ENCODE data around the gene ARHGAP28. TPM values are rescaled to one million over a fixed set of nuclear protein-coding genes. Genes with fewer than 3 reads are reported as not detected.

The ARHGAP28 gene
- total and polyA plus RNA-seq, 2 of the 13 experiments (the other 11 are each of a cell fraction or from before 2014, with no cell fraction given), result not detected

- no peaks in the 10 kb centered on the region for H3K79me2 ChIP-seq (ENCODE audit: insufficient read depth, low read length)
- no peaks in the 10 kb centered on the region for H3K27me3 ChIP-seq (ENCODE audit: control insufficient read depth in 1 of 2, insufficient read depth in 2 of 2, low read length in 2 of 2)
- DNase-seq (ENCODE audit: low spot score), result no peak
- no peak overlapping the region for H3K4me3 ChIP-seq (replicated peaks in 1 of 3; ENCODE audit: insufficient read depth in 1 of 3, low read depth in 2 of 3, low read length in 3 of 3)
- intact Hi-C loops (cut with micrococcal nuclease; ENCODE audit: unreplicated experiment), result no loop called here
- 57% methylated on average over 11 of the region's 11 CpGs for WGBS (ENCODE audit: low lambda C conversion rate)
- H3K9me3 ChIP-seq (ENCODE audit: low read length), result no peaks in the 10 kb centered on the region
- no peak overlapping the region for H3K9ac ChIP-seq (ENCODE audit: insufficient read depth, low read depth, low read length)
- no peak overlapping the region for H3K4me2 ChIP-seq (ENCODE audit: low read depth, low read length)
- ChIA-PET CTCF (ENCODE audit: low intra/inter-chr PET ratio, low total read pairs) (no interaction called here), POLR2A (no interaction called here)
- H3K36me3 ChIP-seq (replicated peaks in 1 of 2; ENCODE audit: control insufficient read depth in 1 of 2, insufficient read depth in 2 of 2, low read length in 2 of 2), result no peaks in the 10 kb centered on the region
- H3K27ac ChIP-seq (ENCODE audit: extremely low read length, insufficient read depth, low read length), result no peak overlapping the region
- in situ Hi-C loops (cut with HindIII; ENCODE audit: extremely low pct_ligation_motif_present, low pct_unique_long_range_greater_than_20kb), result loop anchor here (10.0 kb wide), 2 partner anchors 66 to 246 kb away; no protein-coding TSS in a partner anchor
- no peaks in the 10 kb centered on the region for H4K20me1 ChIP-seq (ENCODE audit: insufficient read depth, low read length)
- no TSS peak for BruUV-seq (replicated peaks)
- FAIRE-seq, result no peak
- TF ChIP-seq ZNF597 (CRISPR knock-in tag; IDR thresholded peaks at IDR 0.05), result no peak
- H2AFZ ChIP-seq (ENCODE audit: low read length), result no peak overlapping the region
- peaks cover 35% of the 10 kb centered on the region for H3K4me1 ChIP-seq (ENCODE audit: insufficient read depth, low read length)
- no peak for ATAC-seq
These were observed 198.8 kb downstream of the ARHGAP28 start for GRCh38 chr18:6928359-6928758.

- peak; percentile 94 for ATAC-seq
- Histone ChIP-seq H3K79me2 (ENCODE audit: insufficient read depth, low read length) (no peaks in the 10 kb centered on the region), H3K4me2 (ENCODE audit: low read depth, low read length) (peak overlapping the region; percentile 45; the same call in 1 of the 2 replicates), H3K9ac (ENCODE audit: insufficient read depth, low read depth, low read length) (no peak overlapping the region), H3K27ac (ENCODE audit: extremely low read length, insufficient read depth, low read length) (no peak overlapping the region), H4K20me1 (ENCODE audit: insufficient read depth, low read length) (no peaks in the 10 kb centered on the region), H2AFZ (ENCODE audit: low read length) (no peak overlapping the region), H3K4me1 (ENCODE audit: insufficient read depth, low read length) (peaks cover 28% of the 10 kb centered on the region), H3K4me3 (replicated peaks in 1 of 3; ENCODE audit: insufficient read depth in 1 of 3, low read depth in 2 of 3, low read length in 3 of 3) (peak overlapping the region in 2 of 3 experiments; percentile 18 to 26; a peak in 2 of 6 replicates), H3K36me3 (replicated peaks in 1 of 2; ENCODE audit: control insufficient read depth in 1 of 2, insufficient read depth in 2 of 2, low read length in 2 of 2) (no peaks in the 10 kb centered on the region), H3K27me3 (ENCODE audit: control insufficient read depth in 1 of 2, insufficient read depth in 2 of 2, low read length in 2 of 2) (no peaks in the 10 kb centered on the region), H3K9me3 (ENCODE audit: low read length) (no peaks in the 10 kb centered on the region)
- FAIRE-seq, result no peak
- 61% methylated on average over 39 of the region's 45 CpGs for WGBS (ENCODE audit: low lambda C conversion rate)
- POLR2A ChIA-PET, result no interaction called here
- DNase-seq (ENCODE audit: low spot score), result no peak
- intact Hi-C loops (cut with micrococcal nuclease; ENCODE audit: unreplicated experiment), result no loop called here
- CTCF ChIA-PET (ENCODE audit: low intra/inter-chr PET ratio, low total read pairs), result no interaction called here
- in situ Hi-C loops (cut with HindIII; ENCODE audit: extremely low pct_ligation_motif_present, low pct_unique_long_range_greater_than_20kb), result loop anchor here (10.0 kb wide), 2 partner anchors 65 to 245 kb away; no protein-coding TSS in a partner anchor
- no TSS peak for BruUV-seq (replicated peaks)
- no peak for TF ChIP-seq BRCA1 (CRISPR knock-in tag; IDR thresholded peaks at IDR 0.05)
- TF ChIP-seq CBX5 (CRISPR knock-in tag; IDR thresholded peaks at IDR 0.05; ENCODE audit: borderline replicate concordance), result no peak
- TF ChIP-seq POLR2AphosphoS5 (IDR thresholded peaks at IDR 0.05; ENCODE audit: low read depth, low read length), result peak; percentile 53; the same call in 1 of the 2 replicates
- peak; percentile 50; the same call in 1 of the 2 replicates for TF ChIP-seq MYC (CRISPR knock-in tag; IDR thresholded peaks at IDR 0.05; ENCODE audit: borderline replicate concordance)
- TF ChIP-seq ZNF687 (CRISPR knock-in tag; IDR thresholded peaks at IDR 0.05), result peak; percentile 64
- peak; percentile 29; the same call in 1 of the 2 replicates for TF ChIP-seq DRAP1 (CRISPR knock-in tag; IDR thresholded peaks at IDR 0.05)
- no peak for TF ChIP-seq CREM (IDR thresholded peaks at IDR 0.05)
- TF ChIP-seq CREM (CRISPR knock-in tag; IDR thresholded peaks at IDR 0.05), result no peak
- TF ChIP-seq ZMYM4 (CRISPR knock-in tag; IDR thresholded peaks at IDR 0.05), result peak; percentile 42; the same call in 1 of the 2 replicates
- TF ChIP-seq GABPB1 (CRISPR knock-in tag; IDR thresholded peaks at IDR 0.05), result peak; percentile 50
- TF ChIP-seq ZNF354B (CRISPR knock-in tag; IDR thresholded peaks at IDR 0.05), result no peak
These were observed 200.0 kb downstream of the ARHGAP28 start for GRCh38 chr18:6929370-6930102.

All from HepG2 (cell line).